ENCODE results near the gene RIPPLY3. TPM values are rescaled to one million over a fixed set of nuclear protein-coding genes. Genes with fewer than 3 reads are reported as not detected.
A peak's percentile ranks its signal among the peaks of the same experiment; 100 is the strongest.

RIPPLY3 gene
- total and polyA plus RNA-seq, 2 of the 13 experiments (the other 11 are each of a cell fraction or from before 2014, with no cell fraction given), result 0.09 to 2.9 TPM

- TF ChIP-seq MZF1 (CRISPR knock-in tag; IDR thresholded peaks at IDR 0.05; ENCODE audit: borderline replicate concordance) (no peak), MATR3 (CRISPR knock-in tag; IDR thresholded peaks at IDR 0.05) (no peak), FIP1L1 (IDR thresholded peaks at IDR 0.05; ENCODE audit: borderline replicate concordance, insufficient read depth, low read depth, low read length) (no peak), ZNF746 (CRISPR knock-in tag; IDR thresholded peaks at IDR 0.05) (peak; percentile 62; the same call in 1 of the 2 replicates), ZNF142 (CRISPR knock-in tag; IDR thresholded peaks at IDR 0.05) (peak; percentile 97), HOXA3 (CRISPR knock-in tag; IDR thresholded peaks at IDR 0.05) (peak; percentile 55; the same call in 1 of the 2 replicates), SYNCRIP (IDR thresholded peaks at IDR 0.05; ENCODE audit: insufficient read depth, low read depth, low read length) (no peak), RFXAP (CRISPR knock-in tag; IDR thresholded peaks at IDR 0.05; ENCODE audit: borderline replicate concordance) (peak; percentile 56; the same call in 1 of the 2 replicates), ZNF644 (CRISPR knock-in tag; IDR thresholded peaks at IDR 0.05; ENCODE audit: low read depth) (no peak), ZNF296 (CRISPR knock-in tag; conservative IDR thresholded peaks at IDR 0.05) (no peak), BORCS8-MEF2B (CRISPR knock-in tag; IDR thresholded peaks at IDR 0.05) (peak; percentile 64; the same call in 1 of the 2 replicates), AHR (CRISPR knock-in tag; IDR thresholded peaks at IDR 0.05) (no peak), ZSCAN20 (CRISPR knock-in tag; IDR thresholded peaks at IDR 0.05; ENCODE audit: borderline replicate concordance) (no peak), DPF2 (CRISPR knock-in tag; IDR thresholded peaks at IDR 0.05; ENCODE audit: borderline replicate concordance, low read depth) (no peak), ZNF768 (CRISPR knock-in tag; IDR thresholded peaks at IDR 0.05) (peak; percentile 11; the same call in 1 of the 2 replicates), ZNF333 (CRISPR knock-in tag; IDR thresholded peaks at IDR 0.05; ENCODE audit: borderline replicate concordance) (peak; percentile 72; the same call in 1 of the 2 replicates), DDIT3 (CRISPR knock-in tag; IDR thresholded peaks at IDR 0.05) (no peak), ZNF780A (CRISPR knock-in tag; IDR thresholded peaks at IDR 0.05) (no peak), ZNF20 (CRISPR knock-in tag; IDR thresholded peaks at IDR 0.05) (0 out of 2 replicates have a peak, but pooled peaks have one; percentile 66), ZNF749 (CRISPR knock-in tag; IDR thresholded peaks at IDR 0.05; ENCODE audit: borderline replicate concordance) (0 out of 2 replicates have a peak, but pooled peaks have one; percentile 30), KLF11 (CRISPR knock-in tag; IDR thresholded peaks at IDR 0.05) (no peak), TSC22D2 (CRISPR knock-in tag; IDR thresholded peaks at IDR 0.05; ENCODE audit: borderline replicate concordance) (no peak)
- TF ChIP-seq, protein P1, sequence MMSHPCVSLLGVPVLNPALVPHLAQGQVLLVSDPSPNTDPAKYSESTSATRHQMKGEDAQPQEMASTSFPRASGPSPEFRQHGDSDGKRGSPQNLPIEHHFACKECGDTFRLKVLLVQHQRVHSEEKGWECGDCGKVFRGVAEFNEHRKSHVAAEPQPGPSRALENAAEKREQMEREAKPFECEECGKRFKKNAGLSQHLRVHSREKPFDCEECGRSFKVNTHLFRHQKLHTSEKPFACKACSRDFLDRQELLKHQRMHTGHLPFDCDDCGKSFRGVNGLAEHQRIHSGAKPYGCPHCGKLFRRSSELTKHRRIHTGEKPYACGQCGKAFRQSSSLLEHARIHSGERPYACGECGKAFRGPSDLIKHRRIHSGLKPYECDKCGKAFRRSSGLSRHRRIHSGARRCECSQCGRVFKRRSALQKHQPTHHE (CRISPR knock-in tag; IDR thresholded peaks at IDR 0.05; ENCODE audit: borderline replicate concordance), result peak; percentile 83; the same call in 1 of the 2 replicates
Measured at GRCh38 chr21:36966066-36966820, 40.3 kb upstream of the RIPPLY3 start, which contains the start of gene HLCS (continued).

Data from HepG2 (cell line).